Psoas muscle (tissue), 8 donors: ENCODE results near the gene CDKAL1. TPM values are rescaled to one million over a fixed set of nuclear protein-coding genes. Genes with fewer than 3 reads are reported as not detected.

Experiments
- ATAC-seq, 4 donors: fragments of 200-7000 bp; cut with Tn5 transposase; one replicate each; pipeline ENCODE4 v1.9.1; 2020; ENCODE audit warnings: moderate library complexity in 3 of 4, mild to moderate bottlenecking in 2 of 4
- DNase-seq, 2 donors: peaks; one replicate each; pipeline ENCODE4 v3.0.0-alpha.2; 2020
- H3K27ac ChIP-seq: fragments of 200-600 bp; one replicate; pipeline ENCODE4 v1.8.0; 2022
- H3K27me3 ChIP-seq, 3 donors: fragments of 200-600 bp in 1 of 3; one replicate each; pipeline versions ENCODE4 v1.6.1 to v1.8.0; 2013 to 2022; ENCODE audit warnings: low read length in 2 of 3, mild to moderate bottlenecking in 2 of 3, moderate library complexity in 1 of 3; ENCODE audit not compliant: insufficient read depth in 3 of 3
- H3K36me3 ChIP-seq, 2 donors: fragments of 200-600 bp in 1 of 2; one replicate each; pipeline versions ENCODE4 v1.6.1 to v1.8.0; 2013 to 2022; ENCODE audit warnings: low read depth in 1 of 2, mild to moderate bottlenecking in 1 of 2, moderate library complexity in 1 of 2; ENCODE audit not compliant: insufficient read depth in 1 of 2
- H3K4me1 ChIP-seq: fragments of 200-600 bp; one replicate; pipeline ENCODE4 v1.8.0; 2022
- H3K4me3 ChIP-seq: fragments of 200-600 bp; one replicate; pipeline ENCODE4 v1.8.0; 2022; ENCODE audit warnings: mild to moderate bottlenecking
- H3K9me3 ChIP-seq: fragments of 200-600 bp; one replicate; pipeline ENCODE4 v1.8.0; 2022
- WGBS, 3 donors: extraction: QIAGEN DNeasy Blood & Tissue Kit; methylation state at CpG; one replicate each; pipeline versions ENCODE4 v1.1.6 to v1.1.7; 2013; 5-methylcytosine and 5-hydroxymethylcytosine counted together
- intact Hi-C, 2 donors: fragments of 100-400 bp; cut with DNase I; formaldehyde crosslinking; loops; one replicate each; pipeline versions ENCODE4 v1.11.0 to v1.14.2; 2022
- polyA plus RNA-seq, 3 donors: library from polyadenylated mRNA; stranded (reverse); fragments of 200-250 nt; gene quantifications; one replicate each; pipeline ENCODE4 v1.2.3, GENCODE V29; 2013
- total RNA-seq, 4 donors: library from RNA; stranded (reverse); fragmentation: NEBNext Ultra II Directional in 2 of 4; extraction: Animal tissue kit (Norgen Biotek cat#: 25700) in 2 of 4; gene quantifications; one replicate each; pipeline versions ENCODE4 v1.2.1 to v1.2.4, GENCODE V29; 2021 to 2023
- TF ChIP-seq, protein P1 (sequence below): fragments of 200-600 bp; IDR thresholded peaks from one replicate; pipeline ENCODE4 v1.8.0; 2022; ENCODE audit warnings: antibody characterized with exemption
- donor health status: healthy with polysubstance abuse.
- donor health status: DM: no; HTN: no; CAD: no; lungs with moderate emphysema.
- donor health status: Bipolar disorder and iron deficiency.
- donor health status: healthy.
- donor health status: DM: yes; HTN: yes; CAD: no.
- donor health status: DM: no; HTN: no; CAD: no.
- donor health status: DM: no; HTN: no; CAD: no.
- donor health status: DM: yes; HTN: yes; CAD: no.

CDKAL1 gene
- total and polyA plus RNA-seq, 7 donors = 4.5 to 16.1 (median 12.9) TPM

DNA sequence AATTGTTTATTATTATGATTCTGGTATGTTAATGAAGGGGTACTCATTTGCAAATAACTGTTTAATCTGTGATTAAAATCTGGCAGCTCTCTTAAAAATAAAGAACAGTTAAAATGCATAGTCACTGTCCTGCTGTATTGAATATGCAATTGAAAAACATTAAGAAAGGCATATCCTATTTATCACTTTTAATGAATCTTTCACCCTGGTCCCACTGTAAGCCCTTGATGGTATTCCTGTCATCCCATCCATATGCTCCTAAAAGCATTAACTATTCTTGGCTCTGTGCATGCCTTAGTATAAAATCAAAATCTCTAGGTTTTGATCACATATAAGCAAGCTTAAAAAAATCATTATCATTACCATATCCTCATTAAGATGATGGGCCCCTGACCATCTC is 648.3 kb downstream of the CDKAL1 start:
- H3K9me3 ChIP-seq = no peaks in the 10 kb centered on the region
- intact Hi-C loops = no loop called here
- H3K27me3 ChIP-seq = no peaks in the 10 kb centered on the region
- H3K4me3 ChIP-seq = no peak overlapping the region
- ATAC-seq (no peak), DNase-seq (no peak)
- H3K36me3 ChIP-seq = no peaks in the 10 kb centered on the region
- no peak overlapping the region for H3K27ac ChIP-seq
- TF ChIP-seq, protein P1, sequence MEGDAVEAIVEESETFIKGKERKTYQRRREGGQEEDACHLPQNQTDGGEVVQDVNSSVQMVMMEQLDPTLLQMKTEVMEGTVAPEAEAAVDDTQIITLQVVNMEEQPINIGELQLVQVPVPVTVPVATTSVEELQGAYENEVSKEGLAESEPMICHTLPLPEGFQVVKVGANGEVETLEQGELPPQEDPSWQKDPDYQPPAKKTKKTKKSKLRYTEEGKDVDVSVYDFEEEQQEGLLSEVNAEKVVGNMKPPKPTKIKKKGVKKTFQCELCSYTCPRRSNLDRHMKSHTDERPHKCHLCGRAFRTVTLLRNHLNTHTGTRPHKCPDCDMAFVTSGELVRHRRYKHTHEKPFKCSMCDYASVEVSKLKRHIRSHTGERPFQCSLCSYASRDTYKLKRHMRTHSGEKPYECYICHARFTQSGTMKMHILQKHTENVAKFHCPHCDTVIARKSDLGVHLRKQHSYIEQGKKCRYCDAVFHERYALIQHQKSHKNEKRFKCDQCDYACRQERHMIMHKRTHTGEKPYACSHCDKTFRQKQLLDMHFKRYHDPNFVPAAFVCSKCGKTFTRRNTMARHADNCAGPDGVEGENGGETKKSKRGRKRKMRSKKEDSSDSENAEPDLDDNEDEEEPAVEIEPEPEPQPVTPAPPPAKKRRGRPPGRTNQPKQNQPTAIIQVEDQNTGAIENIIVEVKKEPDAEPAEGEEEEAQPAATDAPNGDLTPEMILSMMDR = no peak
- no peaks in the 10 kb centered on the region for H3K4me1 ChIP-seq

DNA sequence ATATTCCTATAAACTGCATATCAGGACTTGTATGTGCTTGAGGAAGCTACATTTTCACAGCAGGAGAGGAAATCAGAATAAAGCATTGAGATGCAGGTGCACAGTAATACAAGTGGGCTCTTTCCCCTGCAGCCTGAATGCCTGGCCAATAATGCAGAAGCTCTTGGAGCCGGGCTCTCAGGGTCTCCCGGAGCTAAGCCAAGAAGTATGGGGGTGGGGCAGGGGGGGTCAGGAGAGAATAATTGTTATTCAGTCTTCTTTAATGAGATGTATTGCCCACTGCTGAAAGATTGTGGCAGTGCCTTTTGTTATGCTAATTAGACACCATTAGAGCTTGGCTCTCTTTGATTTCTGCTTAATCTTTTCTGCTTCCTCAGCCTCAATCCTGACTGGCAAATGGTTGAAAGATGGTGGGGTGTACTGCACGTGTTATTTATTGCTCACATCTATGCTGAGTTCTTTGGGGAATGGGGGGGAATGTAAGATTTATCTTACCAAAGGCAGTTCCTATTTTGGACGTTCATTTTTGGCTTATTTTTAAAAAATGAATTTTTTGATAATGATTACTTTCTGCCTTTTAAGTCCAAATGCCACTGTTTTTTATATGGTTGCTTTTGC is 651.7 kb downstream of the CDKAL1 start:
- Histone ChIP-seq H3K27me3 (no peaks in the 10 kb centered on the region), H3K9me3 (no peaks in the 10 kb centered on the region), H3K36me3 (no peaks in the 10 kb centered on the region), H3K27ac (no peak overlapping the region), H3K4me3 (no peak overlapping the region), H3K4me1 (peaks cover 7% of the 10 kb centered on the region)
- TF ChIP-seq, protein P1 = no peak
- no peak for ATAC-seq
- 37 to 42% (median 42%) methylated on average over 4 of the region's 4 CpGs for WGBS, 3 donors
- no peak for DNase-seq
- intact Hi-C loops = no loop called here

DNA sequence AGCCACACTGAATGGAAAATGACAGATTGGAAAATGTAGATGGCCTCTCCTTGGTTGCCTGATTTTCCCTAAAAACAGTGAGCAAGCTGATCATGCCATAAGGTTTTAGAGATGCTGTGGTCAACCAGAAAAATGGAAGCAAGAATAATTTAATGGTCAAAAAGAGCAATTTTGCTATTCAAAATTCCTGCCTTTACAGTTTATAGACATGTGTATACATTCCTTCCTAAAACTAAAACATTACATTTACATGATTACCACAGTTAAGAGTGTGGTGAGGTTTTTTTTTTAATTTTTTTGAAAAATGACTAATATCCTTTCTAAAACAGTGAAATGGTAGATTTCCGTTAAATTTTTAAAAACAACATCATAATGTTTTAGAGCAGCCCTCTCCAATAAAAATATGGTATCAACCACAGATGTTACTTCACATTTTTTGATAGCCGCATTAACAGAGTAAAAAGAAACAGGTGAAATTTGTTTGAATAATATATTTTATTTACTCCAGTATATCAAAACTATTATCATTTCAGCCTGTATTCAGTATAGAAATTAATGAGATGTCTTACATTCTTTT is 652.3 kb downstream of the CDKAL1 start:
- TF ChIP-seq, protein P1 = no peak
- intact Hi-C loops = no loop called here
- 48 to 50% (median 49%) methylated on average over 2 of the region's 2 CpGs for WGBS, 3 donors

DNA sequence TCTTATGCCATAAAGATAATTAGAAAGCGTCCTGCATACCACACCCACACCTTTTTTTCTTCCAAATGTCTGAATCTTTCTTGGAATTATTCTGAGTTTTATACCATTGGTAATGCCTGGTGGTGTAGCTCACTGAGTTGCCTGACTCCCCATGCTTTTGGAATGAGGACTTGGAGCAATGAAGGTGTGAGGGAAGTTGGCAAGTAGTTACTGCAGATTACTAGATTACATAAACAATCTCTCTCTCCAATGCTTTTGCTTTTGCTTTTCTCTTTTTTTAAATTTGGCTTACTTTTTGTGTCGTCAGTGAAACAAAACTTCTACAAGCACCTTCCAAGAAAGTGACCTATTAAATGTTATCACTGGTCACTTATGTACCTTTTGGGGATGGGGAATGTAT is 653.2 kb downstream of the CDKAL1 start:
- Histone ChIP-seq H3K27ac (no peak overlapping the region), H3K4me1 (peaks cover 7% of the 10 kb centered on the region), H3K4me3 (no peak overlapping the region), H3K27me3 (no peaks in the 10 kb centered on the region), H3K36me3 (no peaks in the 10 kb centered on the region), H3K9me3 (no peaks in the 10 kb centered on the region)
- no peak for DNase-seq
- intact Hi-C loops = no loop called here
- TF ChIP-seq, protein P1 = no peak
- 86 to 96% (median 89%) methylated on average over 2 of the region's 2 CpGs for WGBS, 3 donors
- no peak for ATAC-seq

More for the DNA sequence above, 652.3 kb downstream of the CDKAL1 start:
- H3K36me3 ChIP-seq = no peaks in the 10 kb centered on the region
- no peak overlapping the region for H3K27ac ChIP-seq
- H3K9me3 ChIP-seq = no peaks in the 10 kb centered on the region
- DNase-seq = no peak
- H3K27me3 ChIP-seq = no peaks in the 10 kb centered on the region
- H3K4me1 ChIP-seq = peaks cover 7% of the 10 kb centered on the region
- H3K4me3 ChIP-seq = no peak overlapping the region
- ATAC-seq = no peak
